HEK293T (cell line): ENCODE results near the gene ESRRB.

Experiments used
- ARNT ChIP-seq: fragments of 450-650 bp; IDR thresholded peaks from 2 replicates; pipeline ENCODE4 v1.6.1; 2017; ENCODE audit warnings: mild to moderate bottlenecking
- CTBP1 ChIP-seq: fragments of 450-650 bp; IDR thresholded peaks from 2 replicates; pipeline ENCODE4 v1.6.1; 2016; ENCODE audit warnings: borderline replicate concordance
- FOXA1 ChIP-seq: fragments of 450-650 bp; IDR thresholded peaks from 2 replicates; pipeline ENCODE4 v1.6.1; 2016; ENCODE audit warnings: mild to moderate bottlenecking
- FOXK2 ChIP-seq: fragments of 450-650 bp; IDR thresholded peaks from 2 replicates; pipeline ENCODE4 v1.6.1; 2016; ENCODE audit warnings: mild to moderate bottlenecking
- FOXM1 ChIP-seq: fragments of 450-650 bp; IDR thresholded peaks from 2 replicates; pipeline ENCODE4 v1.6.1; 2017; ENCODE audit warnings: mild to moderate bottlenecking, borderline replicate concordance
- LEF1 ChIP-seq: fragments of 450-650 bp; IDR thresholded peaks from 2 replicates; pipeline ENCODE4 v1.6.1; 2017; ENCODE audit warnings: mild to moderate bottlenecking, borderline replicate concordance
- SP1 ChIP-seq: fragments of 450-650 bp; IDR thresholded peaks from 2 replicates; pipeline ENCODE4 v1.6.1; 2017
- SUZ12 ChIP-seq: fragments of 450-650 bp; IDR thresholded peaks from 2 replicates; pipeline ENCODE4 v1.6.1; 2016; ENCODE audit warnings: mild to moderate bottlenecking
- ZNF384 ChIP-seq: fragments of 450-650 bp; IDR thresholded peaks from 2 replicates; pipeline ENCODE4 v1.6.1; 2016
- TF ChIP-seq, protein P1 (sequence below): fragments of 450-650 bp; IDR thresholded peaks from 2 replicates; pipeline ENCODE4 v1.6.1; 2016

- TF ChIP-seq FOXK2 (no peak), SUZ12 (no peak), LEF1 (no peak), CTBP1 (no peak), FOXA1 (no peak), ZNF384 (no peak), SP1 (no peak), FOXM1 (no peak), ARNT (no peak)
- TF ChIP-seq, protein P1, sequence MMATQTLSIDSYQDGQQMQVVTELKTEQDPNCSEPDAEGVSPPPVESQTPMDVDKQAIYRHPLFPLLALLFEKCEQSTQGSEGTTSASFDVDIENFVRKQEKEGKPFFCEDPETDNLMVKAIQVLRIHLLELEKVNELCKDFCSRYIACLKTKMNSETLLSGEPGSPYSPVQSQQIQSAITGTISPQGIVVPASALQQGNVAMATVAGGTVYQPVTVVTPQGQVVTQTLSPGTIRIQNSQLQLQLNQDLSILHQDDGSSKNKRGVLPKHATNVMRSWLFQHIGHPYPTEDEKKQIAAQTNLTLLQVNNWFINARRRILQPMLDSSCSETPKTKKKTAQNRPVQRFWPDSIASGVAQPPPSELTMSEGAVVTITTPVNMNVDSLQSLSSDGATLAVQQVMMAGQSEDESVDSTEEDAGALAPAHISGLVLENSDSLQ: no peak
Measured at GRCh38 chr14:76419399-76419798, 43.5 kb downstream of the ESRRB start.
